Measurements from ENCODE around the gene CHAF1A. TPM values are rescaled to one million over a fixed set of nuclear protein-coding genes. Genes with fewer than 3 reads are reported as not detected.

Gene CHAF1A
- total and polyA plus RNA-seq, 2 of the 4 experiments (the other 2 are of a cell fraction) = 12.4 to 22.9 TPM

GRCh38 chr19:4454747-4455718, 52.6 kb downstream of the CHAF1A start:
- peak overlapping the region; percentile 97 for H4K91ac ChIP-seq (ENCODE audit: insufficient read depth, low read depth, low read length)
- H3K4me1 ChIP-seq (ENCODE audit: control insufficient read depth, insufficient read depth, low read length) = peaks cover 12% of the 10 kb centered on the region
- peaks cover 15 to 59% of the 10 kb centered on the region in 2 experiments for H3K79me1 ChIP-seq (ENCODE audit: low read depth in 1 of 2, low read length in 2 of 2)
- in situ Hi-C loops (cut with MboI; ENCODE audit: low sequenced_read_pairs) (no loop called here), intact Hi-C loops (cut with micrococcal nuclease) (no loop called here), dilution Hi-C loops (cut with HindIII; ENCODE audit: low sequenced_read_pairs, unreplicated experiment) (no loop called here)
- H3K4ac ChIP-seq (ENCODE audit: low read depth, low read length) = peak overlapping the region; percentile 95
- DNase-seq = peak; percentile 62
- TF ChIP-seq RFX5 (IDR thresholded peaks at IDR 0.05; ENCODE audit: low read depth, low read length) (no peak), MAZ (IDR thresholded peaks at IDR 0.05; ENCODE audit: borderline replicate concordance, low read depth, low read length) (peak; percentile 68; the same call in 1 of the 2 replicates), CEBPB (IDR thresholded peaks at IDR 0.05; ENCODE audit: low read depth, low read length) (no peak), BHLHE40 (IDR thresholded peaks at IDR 0.05; ENCODE audit: low read depth, low read length) (no peak), RAD21 (IDR thresholded peaks at IDR 0.05; ENCODE audit: low read length) (no peak), POLR2A (IDR thresholded peaks at IDR 0.05; ENCODE audit: low read depth, low read length) (no peak; the same call in none of the 2 replicates), SMC3 (IDR thresholded peaks at IDR 0.05; ENCODE audit: low read depth, low read length) (no peak)
- H4K20me1 ChIP-seq (ENCODE audit: insufficient read depth, low read length) = peaks cover 21% of the 10 kb centered on the region
- H2BK15ac ChIP-seq (ENCODE audit: low read depth, low read length) = peak overlapping the region; percentile 34; the same call in 1 of the 3 replicates
- peaks cover 17% of the 10 kb centered on the region for H3K9me1 ChIP-seq (ENCODE audit: insufficient read depth, low read length)
- peak overlapping the region; percentile 99 for H2AK5ac ChIP-seq (ENCODE audit: low read depth, low read length)
- H3K18ac ChIP-seq (ENCODE audit: low read depth, low read length) = peak overlapping the region; percentile 19; the same call in 1 of the 2 replicates
- H3K9ac ChIP-seq (ENCODE audit: low read depth, low read length) = peak overlapping the region; percentile 99
- H3K36me3 ChIP-seq (ENCODE audit: control insufficient read depth, insufficient read depth, low read length) = peaks cover 30% of the 10 kb centered on the region
- H3K27me3 ChIP-seq (ENCODE audit: control insufficient read depth, insufficient read depth, low read length) = no peaks in the 10 kb centered on the region
- H3K4me3 ChIP-seq (ENCODE audit: insufficient read depth, low read depth, low read length) = no peak overlapping the region
- peak overlapping the region; percentile 78 for H2AFZ ChIP-seq (replicated peaks; ENCODE audit: low read length, poor library complexity)
- ATAC-seq (ENCODE audit: low read depth) = peak; percentile 50
- no peak overlapping the region for H2BK20ac ChIP-seq (ENCODE audit: low read depth, low read length)
- peak overlapping the region; percentile 79 for H3K27ac ChIP-seq (ENCODE audit: insufficient read depth, low read length)
- H4K5ac ChIP-seq (ENCODE audit: low read depth, low read length) = peak overlapping the region; percentile 36
- no TSS peak for BruUV-seq (replicated peaks)
- 0 out of 2 replicates have a peak overlapping the region, but pooled peaks have one; percentile 14 for H3K56ac ChIP-seq (ENCODE audit: extremely low read depth, insufficient read depth, low read length)
- peak overlapping the region; percentile 78 for H3K4me2 ChIP-seq (ENCODE audit: low read depth, low read length)
- CTCF ChIA-PET = interaction anchor here (0.7 kb wide), 1 partner anchor 25 kb away, joined by 3 read pairs; no protein-coding TSS in a partner anchor
- 76% methylated on average over 21 of the region's 29 CpGs; no CpG with 5 or more reads in 1 of the 2 experiments for WGBS, 2 experiments (ENCODE audit: extremely low coverage in 2 of 2, insufficient read length in 1 of 2)
- peak overlapping the region; percentile 77 for H2BK5ac ChIP-seq (ENCODE audit: low read depth, low read length, poor library complexity, severe bottlenecking)
- peak overlapping the region; percentile 99 for H2AK9ac ChIP-seq (replicated peaks; ENCODE audit: low read depth, low read length, poor library complexity)
- H2BK120ac ChIP-seq (ENCODE audit: low read depth, low read length) = peak overlapping the region; percentile 87
- no peaks in the 10 kb centered on the region for H3K9me3 ChIP-seq (ENCODE audit: control insufficient read depth, insufficient read depth, low read length)
- POLR2A ChIA-PET (ENCODE audit: unreplicated experiment) = interaction anchor here (0.8 kb wide), 1 partner anchor 15 kb away, joined by 3 read pairs; no protein-coding TSS in a partner anchor
- peak overlapping the region; percentile 97 for H3K14ac ChIP-seq (replicated peaks; ENCODE audit: low read depth, low read length)
- H4K8ac ChIP-seq (ENCODE audit: low read depth in 2 of 2, low read length in 2 of 2) = peak overlapping the region; percentile 64 to 96; a peak in 3 of 4 replicates
- H3K23ac ChIP-seq (ENCODE audit: low read depth, low read length) = peak overlapping the region; percentile 97; the same call in 1 of the 2 replicates
